Activated CD4-positive, alpha-beta T cell treated with anti-CD3 and anti-CD28 coated beads for 1 hour (primary cell): ENCODE measurements around the gene SNX8.
"Not testable (repeated sequence)": the region's sequence is repeated elsewhere in the genome, so short reads cannot be mapped to it uniquely, and the experiment has no call there.

Source experiments
- DNase-seq: peaks from one replicate; pipeline ENCODE4 v3.0.0-alpha.2; 2020

The SNX8 gene

GRCh38 chr7:2289111-2289586 is 25.1 kb downstream of the SNX8 start:
- no peak for DNase-seq

- DNase-seq = no peak
Measured at GRCh38 chr7:2288503-2288902, 25.7 kb downstream of the SNX8 start.

- DNase-seq = no peak
Measured at GRCh38 chr7:2287745-2288144, 26.5 kb downstream of the SNX8 start.

- DNase-seq = no peak
Measured at GRCh38 chr7:2283074-2283473, 31.2 kb downstream of the SNX8 start.

- DNase-seq = no peak
Measured at GRCh38 chr7:2282185-2282751, 32.0 kb downstream of the SNX8 start.

- DNase-seq = no peak
Measured at GRCh38 chr7:2281541-2281940, 32.7 kb downstream of the SNX8 start.

- DNase-seq = no peak
Measured at GRCh38 chr7:2280424-2280823, 33.8 kb downstream of the SNX8 start.

- DNase-seq = no peak
Measured at GRCh38 chr7:2279896-2280295, 34.3 kb downstream of the SNX8 start.

- no peak for DNase-seq
Measured at GRCh38 chr7:2278026-2278425, 36.2 kb downstream of the SNX8 start.

- DNase-seq = no peak
Measured at GRCh38 chr7:2276107-2276506, 38.1 kb downstream of the SNX8 start.

GRCh38 chr7:2275101-2275500 is 39.1 kb downstream of the SNX8 start:
- no peak for DNase-seq

- no peak for DNase-seq
Measured at GRCh38 chr7:2274666-2275065, 39.6 kb downstream of the SNX8 start.

- no peak for DNase-seq
Measured at GRCh38 chr7:2273866-2274265, 40.4 kb downstream of the SNX8 start.

GRCh38 chr7:2272031-2272430 is 42.2 kb downstream of the SNX8 start:
- DNase-seq = no peak

GRCh38 chr7:2271273-2272026 is 42.8 kb downstream of the SNX8 start:
- no peak for DNase-seq

- DNase-seq = no peak
Measured at GRCh38 chr7:2270495-2270894, 43.7 kb downstream of the SNX8 start.

- DNase-seq = no peak
Measured at GRCh38 chr7:2269991-2270460, 44.2 kb downstream of the SNX8 start.

- DNase-seq = not testable (repeated sequence)
Measured at GRCh38 chr7:2269089-2269990, 44.9 kb downstream of the SNX8 start.

- DNase-seq = no peak
Measured at GRCh38 chr7:2266911-2267310, 47.3 kb downstream of the SNX8 start.

- no peak for DNase-seq
Measured at GRCh38 chr7:2264158-2264557, 50.1 kb downstream of the SNX8 start.

GRCh38 chr7:2263176-2263575 is 51.1 kb downstream of the SNX8 start:
- no peak for DNase-seq

- DNase-seq = peak; percentile 47
Measured at GRCh38 chr7:2261611-2262010, 52.6 kb downstream of the SNX8 start.

- no peak for DNase-seq
Measured at GRCh38 chr7:2260820-2261219, 53.4 kb downstream of the SNX8 start.

- no peak for DNase-seq
Measured at GRCh38 chr7:2259480-2259879, 54.8 kb downstream of the SNX8 start.
